ENCODE results near the gene TMOD1. TPM values are rescaled to one million over a fixed set of nuclear protein-coding genes. Genes with fewer than 3 reads are reported as not detected.

TMOD1 gene
- total and polyA plus RNA-seq, 9 of the 15 experiments (the other 6 are each of a cell fraction or from before 2014, with no cell fraction given) = 7.1 to 41.2 (median 14.2) TPM

GRCh38 chr9:97501177-97501971, at the start of gene TMOD1 (continued):
- TF ChIP-seq, protein P1, sequence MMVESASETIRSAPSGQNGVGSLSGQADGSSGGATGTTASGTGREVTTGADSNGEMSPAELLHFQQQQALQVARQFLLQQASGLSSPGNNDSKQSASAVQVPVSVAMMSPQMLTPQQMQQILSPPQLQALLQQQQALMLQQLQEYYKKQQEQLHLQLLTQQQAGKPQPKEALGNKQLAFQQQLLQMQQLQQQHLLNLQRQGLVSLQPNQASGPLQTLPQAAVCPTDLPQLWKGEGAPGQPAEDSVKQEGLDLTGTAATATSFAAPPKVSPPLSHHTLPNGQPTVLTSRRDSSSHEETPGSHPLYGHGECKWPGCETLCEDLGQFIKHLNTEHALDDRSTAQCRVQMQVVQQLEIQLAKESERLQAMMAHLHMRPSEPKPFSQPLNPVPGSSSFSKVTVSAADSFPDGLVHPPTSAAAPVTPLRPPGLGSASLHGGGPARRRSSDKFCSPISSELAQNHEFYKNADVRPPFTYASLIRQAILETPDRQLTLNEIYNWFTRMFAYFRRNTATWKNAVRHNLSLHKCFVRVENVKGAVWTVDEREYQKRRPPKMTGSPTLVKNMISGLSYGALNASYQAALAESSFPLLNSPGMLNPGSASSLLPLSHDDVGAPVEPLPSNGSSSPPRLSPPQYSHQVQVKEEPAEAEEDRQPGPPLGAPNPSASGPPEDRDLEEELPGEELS (CRISPR knock-in tag; IDR thresholded peaks at IDR 0.05; ENCODE audit: borderline replicate concordance) = no peak
- TF ChIP-seq MYBL2 (IDR thresholded peaks at IDR 0.05; ENCODE audit: low read depth) (no peak), MYBL2 (CRISPR knock-in tag; IDR thresholded peaks at IDR 0.05; ENCODE audit: borderline replicate concordance) (no peak), RFX7 (CRISPR knock-in tag; IDR thresholded peaks at IDR 0.05) (no peak), CXXC5 (CRISPR knock-in tag; IDR thresholded peaks at IDR 0.05) (peak; percentile 64), BRD4 (IDR thresholded peaks at IDR 0.05) (no peak), ZNF239 (CRISPR knock-in tag; IDR thresholded peaks at IDR 0.05) (no peak), SRSF3 (IDR thresholded peaks at IDR 0.05; ENCODE audit: insufficient read depth, low read length) (no peak), BCOR (IDR thresholded peaks at IDR 0.05) (peak; percentile 38; the same call in 1 of the 2 replicates), PHB2 (IDR thresholded peaks at IDR 0.05; ENCODE audit: low read depth) (no peak), NFYB (IDR thresholded peaks at IDR 0.05; ENCODE audit: extremely low read depth, insufficient read length) (no peak), TAF1 (IDR thresholded peaks at IDR 0.05; ENCODE audit: control insufficient read depth, extremely low read depth, insufficient read depth, low read length, severe bottlenecking) (no peak), CBX3 (IDR thresholded peaks at IDR 0.05; ENCODE audit: borderline replicate concordance in 1 of 2, low read length in 2 of 2) (no peak), TSC22D4 (tag; IDR thresholded peaks at IDR 0.05) (no peak), KLF10 (CRISPR knock-in tag; IDR thresholded peaks at IDR 0.05) (no peak), PML (IDR thresholded peaks at IDR 0.05; ENCODE audit: low read length) (no peak), ZBTB5 (IDR thresholded peaks at IDR 0.05) (no peak), TRIM24 (IDR thresholded peaks at IDR 0.05) (no peak), NFE2L1 (tag; IDR thresholded peaks at IDR 0.05; ENCODE audit: borderline replicate concordance, low read depth) (no peak), NCOA4 (IDR thresholded peaks at IDR 0.05; ENCODE audit: partially characterized antibody) (no peak)
- TF ChIP-seq, protein P2, sequence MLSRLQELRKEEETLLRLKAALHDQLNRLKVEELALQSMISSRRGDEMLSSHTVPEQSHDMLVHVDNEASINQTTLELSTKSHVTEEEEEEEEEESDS (CRISPR knock-in tag; IDR thresholded peaks at IDR 0.05) = no peak
- TF ChIP-seq, protein P3, sequence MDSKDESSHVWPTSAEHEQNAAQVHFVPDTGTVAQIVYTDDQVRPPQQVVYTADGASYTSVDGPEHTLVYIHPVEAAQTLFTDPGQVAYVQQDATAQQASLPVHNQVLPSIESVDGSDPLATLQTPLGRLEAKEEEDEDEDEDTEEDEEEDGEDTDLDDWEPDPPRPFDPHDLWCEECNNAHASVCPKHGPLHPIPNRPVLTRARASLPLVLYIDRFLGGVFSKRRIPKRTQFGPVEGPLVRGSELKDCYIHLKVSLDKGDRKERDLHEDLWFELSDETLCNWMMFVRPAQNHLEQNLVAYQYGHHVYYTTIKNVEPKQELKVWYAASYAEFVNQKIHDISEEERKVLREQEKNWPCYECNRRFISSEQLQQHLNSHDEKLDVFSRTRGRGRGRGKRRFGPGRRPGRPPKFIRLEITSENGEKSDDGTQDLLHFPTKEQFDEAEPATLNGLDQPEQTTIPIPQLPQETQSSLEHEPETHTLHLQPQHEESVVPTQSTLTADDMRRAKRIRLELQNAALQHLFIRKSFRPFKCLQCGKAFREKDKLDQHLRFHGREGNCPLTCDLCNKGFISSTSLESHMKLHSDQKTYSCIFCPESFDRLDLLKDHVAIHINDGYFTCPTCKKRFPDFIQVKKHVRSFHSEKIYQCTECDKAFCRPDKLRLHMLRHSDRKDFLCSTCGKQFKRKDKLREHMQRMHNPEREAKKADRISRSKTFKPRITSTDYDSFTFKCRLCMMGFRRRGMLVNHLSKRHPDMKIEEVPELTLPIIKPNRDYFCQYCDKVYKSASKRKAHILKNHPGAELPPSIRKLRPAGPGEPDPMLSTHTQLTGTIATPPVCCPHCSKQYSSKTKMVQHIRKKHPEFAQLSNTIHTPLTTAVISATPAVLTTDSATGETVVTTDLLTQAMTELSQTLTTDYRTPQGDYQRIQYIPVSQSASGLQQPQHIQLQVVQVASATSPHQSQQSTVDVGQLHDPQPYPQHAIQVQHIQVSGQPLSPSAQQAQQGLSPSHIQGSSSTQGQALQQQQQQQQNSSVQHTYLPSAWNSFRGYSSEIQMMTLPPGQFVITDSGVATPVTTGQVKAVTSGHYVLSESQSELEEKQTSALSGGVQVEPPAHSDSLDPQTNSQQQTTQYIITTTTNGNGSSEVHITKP (IDR thresholded peaks at IDR 0.05; ENCODE audit: partially characterized antibody) = peak; percentile 96

Measured in K562 (cell line).